G401.6 (cell line): ENCODE results near the gene MARS1.

ENCODE experiments used
- FAIRE-seq: peaks from 2 replicates; lab custom pipeline; 2012; peaks lifted over from hg19 to GRCh38; lab: Jason Lieb, UNC

The MARS1 gene

GRCh38 chr12:57458665-57459054, 29.2 kb upstream of the MARS1 start:
- no peak for FAIRE-seq

- FAIRE-seq = peak; percentile 80
Measured at GRCh38 chr12:57459055-57459749, 28.7 kb upstream of the MARS1 start.

- no peak for FAIRE-seq
Measured at GRCh38 chr12:57459750-57460467, 28.0 kb upstream of the MARS1 start, which contains the start of gene GLI1. TSS of gene GLI1 (plus strand) at chr12:57459785. CDS start at chr12:57463692, 3,907 bp downstream.

GRCh38 chr12:57460468-57460784, 27.4 kb upstream of the MARS1 start:
- no peak for FAIRE-seq

GRCh38 chr12:57460841-57461275, 27.0 kb upstream of the MARS1 start:
- no peak for FAIRE-seq

GRCh38 chr12:57461276-57461916, 26.5 kb upstream of the MARS1 start:
- FAIRE-seq = peak; percentile 49

- no peak for FAIRE-seq
Measured at GRCh38 chr12:57461917-57462250, 26.0 kb upstream of the MARS1 start.

GRCh38 chr12:57462251-57462911, 25.5 kb upstream of the MARS1 start:
- FAIRE-seq = peak; percentile 88

- no peak for FAIRE-seq
Measured at GRCh38 chr12:57462912-57463253, 25.0 kb upstream of the MARS1 start.

GRCh38 chr12:57464569-57464968, 23.3 kb upstream of the MARS1 start:
- no peak for FAIRE-seq

GRCh38 chr12:57465030-57465746, 22.7 kb upstream of the MARS1 start:
- no peak for FAIRE-seq

- FAIRE-seq = no peak
Measured at GRCh38 chr12:57465747-57466505, 21.9 kb upstream of the MARS1 start.

GRCh38 chr12:57467212-57467874, 20.5 kb upstream of the MARS1 start:
- FAIRE-seq = no peak

- no peak for FAIRE-seq
Measured at GRCh38 chr12:57467915-57468314, 20.0 kb upstream of the MARS1 start.

GRCh38 chr12:57469296-57470164, 18.3 kb upstream of the MARS1 start:
- no peak for FAIRE-seq

- no peak for FAIRE-seq
Measured at GRCh38 chr12:57470286-57470969, 17.4 kb upstream of the MARS1 start.

GRCh38 chr12:57470970-57471656, 16.8 kb upstream of the MARS1 start:
- no peak for FAIRE-seq

GRCh38 chr12:57471661-57472060, 16.2 kb upstream of the MARS1 start:
- no peak for FAIRE-seq

GRCh38 chr12:57472391-57472790, 15.5 kb upstream of the MARS1 start:
- no peak for FAIRE-seq
